K562 (cell line): ENCODE results near the gene GAK. TPM values are rescaled to one million over a fixed set of nuclear protein-coding genes. Genes with fewer than 3 reads are reported as not detected.
A peak's percentile ranks its signal among the peaks of the same experiment; 100 is the strongest.

Experiments used
- CREB3L1 ChIP-seq: fragments of 450-650 bp; IDR thresholded peaks from 2 replicates; pipeline ENCODE4 v1.6.1; 2014; ENCODE audit warnings: low read depth, mild to moderate bottlenecking, moderate library complexity, borderline replicate concordance
- DMBX1 ChIP-seq: fragments of 250-450 bp; sonication (Bioruptor Pico); IDR thresholded peaks from 2 replicates; pipeline ENCODE4 v1.8.0; 2022; ENCODE audit warnings: inconsistent platforms, mild to moderate bottlenecking, moderate library complexity, borderline replicate concordance
- ETS1 ChIP-seq: conservative IDR thresholded peaks from 2 replicates; pipeline ENCODE4 v1.6.1; 2011; ENCODE audit warnings: low read depth, mild to moderate bottlenecking, low read length; ENCODE audit not compliant: control insufficient read depth
- HNRNPLL ChIP-seq: fragments of 200-400 bp; formaldehyde crosslinking; IDR thresholded peaks from 2 replicates; pipeline ENCODE4 v1.6.1; 2017; ENCODE audit warnings: low read length, low read depth, mild to moderate bottlenecking; ENCODE audit not compliant: poor library complexity, severe bottlenecking
- KAT7 ChIP-seq: sonication (generic); formaldehyde crosslinking; IDR thresholded peaks from 2 replicates; pipeline ENCODE4 v1.8.0; 2022; ENCODE audit warnings: missing genetic modification reagents, mild to moderate bottlenecking, borderline replicate concordance
- MBD2 ChIP-seq: sonication (generic); IDR thresholded peaks from 2 replicates; pipeline ENCODE4 v1.6.1; 2016; ENCODE audit warnings: low read depth, borderline replicate concordance
- NFIX ChIP-seq: fragments of 250-450 bp; sonication (Bioruptor Pico); IDR thresholded peaks from 2 replicates; pipeline ENCODE4 v1.4.0; 2020; ENCODE audit warnings: low read depth, mild to moderate bottlenecking, moderate library complexity
- NKRF ChIP-seq: fragments of 450-650 bp; IDR thresholded peaks from 2 replicates; pipeline ENCODE4 v1.6.1; 2016; ENCODE audit warnings: borderline replicate concordance
- POLR2AphosphoS5 ChIP-seq: IDR thresholded peaks from 2 replicates; pipeline ENCODE4 v1.6.1; 2011; ENCODE audit warnings: mild to moderate bottlenecking, low read depth, low read length, moderate library complexity; ENCODE audit not compliant: control insufficient read depth, insufficient read depth
- RERE ChIP-seq: sonication (generic); formaldehyde crosslinking; IDR thresholded peaks from 2 replicates; pipeline ENCODE4 v1.8.0; 2023; ENCODE audit warnings: missing genetic modification reagents, mild to moderate bottlenecking, borderline replicate concordance
- ZBTB2 ChIP-seq: fragments of 450-650 bp; IDR thresholded peaks from 2 replicates; pipeline ENCODE4 v1.6.1; 2016; ENCODE audit warnings: antibody characterized with exemption
- ZBTB7A ChIP-seq: IDR thresholded peaks from 2 replicates; pipeline ENCODE4 v1.6.1; 2011; ENCODE audit warnings: low read depth, mild to moderate bottlenecking, low read length, moderate library complexity, borderline replicate concordance; ENCODE audit not compliant: control insufficient read depth
- ZNF184 ChIP-seq: sonication (generic); formaldehyde crosslinking; IDR thresholded peaks from 2 replicates; pipeline ENCODE4 v1.5.0; 2020; ENCODE audit warnings: missing genetic modification reagents
- ZNF75A ChIP-seq: fragments of 450-650 bp; formaldehyde crosslinking; IDR thresholded peaks from 2 replicates; pipeline ENCODE4 v1.4.0; 2020; ENCODE audit warnings: mild to moderate bottlenecking
- polyA plus RNA-seq, 8 experiments: library from polyadenylated mRNA; depleted of rRNA in 4 of 8; stranded (reverse) in 5 of 8; unstranded in 3 of 8; fragments of >200 nt; fragmentation: Nextera tagmentation in 2 of 8; fragmentation: Illumina TruSeq in 1 of 8; extraction: Ambion mirVana in 2 of 8; extraction: Trizol in 1 of 8; gene quantifications; 2 replicates each; pipeline versions ENCODE4 v1.2.1 to v1.2.3, GENCODE V29; 2011 to 2014; ENCODE audit warnings: inconsistent platforms in 1 of 8, missing spikeins in 1 of 8
- total RNA-seq, 7 experiments: library from RNA; depleted of rRNA in 6 of 7; stranded (reverse); fragments of >200 nt in 6 of 7; fragmentation: Illumina TruSeq in 2 of 7; extraction: Trizol in 2 of 7; gene quantifications; 2 replicates each; pipeline versions ENCODE4 v1.2.1 to v1.2.3, GENCODE V29; 2011 to 2021; ENCODE audit warnings: low replicate concordance in 1 of 7

The GAK gene
- total and polyA plus RNA-seq, 9 of the 15 experiments (the other 6 are each of a cell fraction or from before 2014, with no cell fraction given) = 1.3 to 102 (median 16.2) TPM

- TF ChIP-seq ETS1 (peak; percentile 77), NKRF (peak; percentile 91), MBD2 (0 out of 2 replicates have a peak, but pooled peaks have one; percentile 28), ZNF184 (no peak), ZBTB7A (no peak), NFIX (CRISPR knock-in tag) (no peak), CREB3L1 (peak; percentile 74; the same call in 1 of the 2 replicates), POLR2AphosphoS5 (peak; percentile 77), DMBX1 (no peak), ZBTB2 (peak; percentile 91), HNRNPLL (peak; percentile 36), RERE (CRISPR knock-in tag) (no peak), KAT7 (CRISPR knock-in tag) (peak; percentile 97), ZNF75A (CRISPR knock-in tag) (no peak)
These were observed at the start of gene GAK, which contains the start of gene TMEM175 (continued) for GRCh38 chr4:931960-932712.
